HepG2 (cell line): Measurements from ENCODE around the gene AIDA. TPM values are rescaled to one million over a fixed set of nuclear protein-coding genes. Genes with fewer than 3 reads are reported as not detected.
A peak's percentile ranks its signal among the peaks of the same experiment; 100 is the strongest.

Source experiments
- ARID2 ChIP-seq: sonication (generic); formaldehyde crosslinking; IDR thresholded peaks from 2 replicates; pipeline ENCODE4 v1.8.1; 2022; ENCODE audit warnings: mild to moderate bottlenecking, missing genetic modification reagents, borderline replicate concordance
- ONECUT2 ChIP-seq: sonication (generic); formaldehyde crosslinking; IDR thresholded peaks from 2 replicates; pipeline ENCODE4 v1.4.0; 2020; ENCODE audit warnings: missing genetic modification reagents
- PHB2 ChIP-seq: fragments of 450-650 bp; IDR thresholded peaks from 2 replicates; pipeline ENCODE4 v1.6.1; 2018; ENCODE audit not compliant: partially characterized antibody
- SALL2 ChIP-seq: sonication (generic); formaldehyde crosslinking; IDR thresholded peaks from 2 replicates; pipeline ENCODE4 v1.8.1; 2023; ENCODE audit warnings: mild to moderate bottlenecking, missing genetic modification reagents, inconsistent platforms
- SNAI1 ChIP-seq: sonication (generic); formaldehyde crosslinking; IDR thresholded peaks from 2 replicates; pipeline ENCODE4 v1.5.0; 2020; ENCODE audit warnings: mild to moderate bottlenecking, missing genetic modification reagents, borderline replicate concordance
- YEATS4 ChIP-seq: sonication (generic); formaldehyde crosslinking; IDR thresholded peaks from 2 replicates; pipeline ENCODE4 v1.4.0; 2020; ENCODE audit warnings: missing genetic modification reagents, borderline replicate concordance
- ZNF282 ChIP-seq: fragments of 450-650 bp; IDR thresholded peaks from 2 replicates; pipeline ENCODE4 v1.6.1; 2018; ENCODE audit not compliant: partially characterized antibody
- ZNF572 ChIP-seq: sonication (generic); formaldehyde crosslinking; IDR thresholded peaks from 2 replicates; pipeline ENCODE4 v1.5.1; 2020; ENCODE audit warnings: mild to moderate bottlenecking, missing genetic modification reagents
- polyA plus RNA-seq, 8 experiments: library from polyadenylated mRNA; depleted of rRNA in 3 of 8; stranded (reverse) in 7 of 8; unstranded in 1 of 8; fragments of >200 nt; fragmentation: Illumina TruSeq in 4 of 8; extraction: Trizol in 4 of 8; gene quantifications; 2 replicates each; pipeline versions ENCODE4 v1.2.1 to v1.2.3, GENCODE V29; 2011 to 2016; ENCODE audit warnings: low read depth in 4 of 8, missing spikeins in 1 of 8, mixed read lengths in 1 of 8; ENCODE audit not compliant: insufficient read depth in 1 of 8
- total RNA-seq, 5 experiments: library from RNA; depleted of rRNA; stranded (reverse); fragments of >200 nt; fragmentation: Illumina TruSeq; extraction: Trizol; gene quantifications; 2 replicates each; pipeline ENCODE4 v1.2.3, GENCODE V29; 2016; ENCODE audit warnings: low read depth in 1 of 5
- TF ChIP-seq, protein P1 (sequence below): sonication (generic); formaldehyde crosslinking; IDR thresholded peaks from 2 replicates; pipeline ENCODE4 v1.5.1; 2020; ENCODE audit warnings: missing genetic modification reagents, mild to moderate bottlenecking, borderline replicate concordance
- TF ChIP-seq, protein P2 (sequence below): sonication (generic); formaldehyde crosslinking; IDR thresholded peaks from 2 replicates; pipeline ENCODE4 v1.5.0; 2020; ENCODE audit warnings: missing genetic modification reagents, mild to moderate bottlenecking, borderline replicate concordance
- TF ChIP-seq, protein P3 (sequence below): IDR thresholded peaks from 2 replicates; pipeline ENCODE4 v1.6.1; 2016
- TF ChIP-seq, protein P4 (sequence below): sonication (generic); formaldehyde crosslinking; conservative IDR thresholded peaks from 2 replicates; pipeline ENCODE4 v1.5.0; 2020; ENCODE audit warnings: missing genetic modification reagents
- TF ChIP-seq, protein P5 (sequence below): sonication (generic); formaldehyde crosslinking; IDR thresholded peaks from 2 replicates; pipeline ENCODE4 v1.9.0; 2021; ENCODE audit warnings: mild to moderate bottlenecking, missing genetic modification reagents
- TF ChIP-seq, protein P6 (sequence below): sonication (generic); formaldehyde crosslinking; IDR thresholded peaks from 2 replicates; pipeline ENCODE4 v1.8.1; 2023; ENCODE audit warnings: mild to moderate bottlenecking, inconsistent platforms, moderate library complexity, missing genetic modification reagents, borderline replicate concordance

Gene AIDA
- total and polyA plus RNA-seq, 2 of the 13 experiments (the other 11 are each of a cell fraction or from before 2014, with no cell fraction given), result 17.5 to 35.4 TPM

DNA sequence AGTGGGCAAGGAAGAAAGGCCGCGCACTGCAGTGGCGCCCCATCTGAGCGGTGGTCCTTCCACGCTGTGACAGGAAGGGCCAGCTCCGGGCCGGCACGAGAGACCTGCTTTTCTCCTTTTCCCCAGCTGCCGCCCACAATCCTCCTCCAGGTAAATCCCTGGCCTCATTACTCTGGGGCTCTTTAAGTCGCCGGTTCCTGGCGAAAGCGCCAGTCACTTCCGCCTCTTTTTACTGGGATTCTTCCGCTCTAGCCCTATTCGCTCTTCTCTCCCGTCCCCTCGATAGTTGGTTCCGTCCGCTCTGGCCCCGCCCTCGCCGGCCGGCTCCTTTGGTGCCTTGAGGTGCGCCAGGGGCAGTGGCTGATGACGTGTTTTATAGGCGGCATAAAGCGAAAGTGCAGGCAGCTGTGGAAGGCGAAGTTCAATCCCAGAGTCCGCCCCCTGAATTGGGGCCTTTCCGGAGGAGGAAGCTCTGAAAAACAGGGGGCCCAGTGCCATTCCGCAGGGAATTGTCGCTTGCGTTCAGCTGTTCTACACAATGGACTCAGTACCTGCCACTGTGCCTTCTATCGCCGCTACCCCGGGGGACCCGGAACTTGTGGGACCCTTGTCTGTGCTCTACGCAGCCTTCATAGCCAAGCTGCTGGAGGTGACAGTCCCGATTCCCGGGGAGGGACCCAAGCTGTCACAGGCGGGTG lies 68.2 kb downstream of the AIDA start (continued):
- TF ChIP-seq SNAI1 (CRISPR knock-in tag) (no peak), ONECUT2 (CRISPR knock-in tag) (no peak), ZNF282 (no peak), YEATS4 (CRISPR knock-in tag) (peak; percentile 87), ARID2 (CRISPR knock-in tag) (peak; percentile 87), PHB2 (no peak), ZNF572 (peak; percentile 70; the same call in 1 of the 2 replicates), SALL2 (CRISPR knock-in tag) (peak; percentile 90)
- TF ChIP-seq, protein P1, sequence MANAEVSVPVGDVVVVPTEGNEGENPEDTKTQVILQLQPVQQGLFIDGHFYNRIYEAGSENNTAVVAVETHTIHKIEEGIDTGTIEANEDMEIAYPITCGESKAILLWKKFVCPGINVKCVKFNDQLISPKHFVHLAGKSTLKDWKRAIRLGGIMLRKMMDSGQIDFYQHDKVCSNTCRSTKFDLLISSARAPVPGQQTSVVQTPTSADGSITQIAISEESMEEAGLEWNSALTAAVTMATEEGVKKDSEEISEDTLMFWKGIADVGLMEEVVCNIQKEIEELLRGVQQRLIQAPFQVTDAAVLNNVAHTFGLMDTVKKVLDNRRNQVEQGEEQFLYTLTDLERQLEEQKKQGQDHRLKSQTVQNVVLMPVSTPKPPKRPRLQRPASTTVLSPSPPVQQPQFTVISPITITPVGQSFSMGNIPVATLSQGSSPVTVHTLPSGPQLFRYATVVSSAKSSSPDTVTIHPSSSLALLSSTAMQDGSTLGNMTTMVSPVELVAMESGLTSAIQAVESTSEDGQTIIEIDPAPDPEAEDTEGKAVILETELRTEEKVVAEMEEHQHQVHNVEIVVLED (CRISPR knock-in tag), result peak; percentile 85; the same call in 1 of the 2 replicates
- TF ChIP-seq, protein P2, sequence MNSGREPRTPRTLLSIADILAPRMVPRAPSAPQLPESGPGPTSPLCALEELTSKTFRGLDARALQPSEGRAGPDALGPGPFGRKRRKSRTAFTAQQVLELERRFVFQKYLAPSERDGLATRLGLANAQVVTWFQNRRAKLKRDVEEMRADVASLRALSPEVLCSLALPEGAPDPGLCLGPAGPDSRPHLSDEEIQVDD (CRISPR knock-in tag), result no peak
- TF ChIP-seq, protein P3, sequence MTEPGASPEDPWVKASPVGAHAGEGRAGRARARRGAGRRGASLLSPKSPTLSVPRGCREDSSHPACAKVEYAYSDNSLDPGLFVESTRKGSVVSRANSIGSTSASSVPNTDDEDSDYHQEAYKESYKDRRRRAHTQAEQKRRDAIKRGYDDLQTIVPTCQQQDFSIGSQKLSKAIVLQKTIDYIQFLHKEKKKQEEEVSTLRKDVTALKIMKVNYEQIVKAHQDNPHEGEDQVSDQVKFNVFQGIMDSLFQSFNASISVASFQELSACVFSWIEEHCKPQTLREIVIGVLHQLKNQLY (CRISPR knock-in tag), result no peak
- TF ChIP-seq, protein P4, sequence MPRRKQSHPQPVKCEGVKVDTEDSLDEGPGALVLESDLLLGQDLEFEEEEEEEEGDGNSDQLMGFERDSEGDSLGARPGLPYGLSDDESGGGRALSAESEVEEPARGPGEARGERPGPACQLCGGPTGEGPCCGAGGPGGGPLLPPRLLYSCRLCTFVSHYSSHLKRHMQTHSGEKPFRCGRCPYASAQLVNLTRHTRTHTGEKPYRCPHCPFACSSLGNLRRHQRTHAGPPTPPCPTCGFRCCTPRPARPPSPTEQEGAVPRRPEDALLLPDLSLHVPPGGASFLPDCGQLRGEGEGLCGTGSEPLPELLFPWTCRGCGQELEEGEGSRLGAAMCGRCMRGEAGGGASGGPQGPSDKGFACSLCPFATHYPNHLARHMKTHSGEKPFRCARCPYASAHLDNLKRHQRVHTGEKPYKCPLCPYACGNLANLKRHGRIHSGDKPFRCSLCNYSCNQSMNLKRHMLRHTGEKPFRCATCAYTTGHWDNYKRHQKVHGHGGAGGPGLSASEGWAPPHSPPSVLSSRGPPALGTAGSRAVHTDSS (CRISPR knock-in tag), result no peak
- TF ChIP-seq, protein P5, sequence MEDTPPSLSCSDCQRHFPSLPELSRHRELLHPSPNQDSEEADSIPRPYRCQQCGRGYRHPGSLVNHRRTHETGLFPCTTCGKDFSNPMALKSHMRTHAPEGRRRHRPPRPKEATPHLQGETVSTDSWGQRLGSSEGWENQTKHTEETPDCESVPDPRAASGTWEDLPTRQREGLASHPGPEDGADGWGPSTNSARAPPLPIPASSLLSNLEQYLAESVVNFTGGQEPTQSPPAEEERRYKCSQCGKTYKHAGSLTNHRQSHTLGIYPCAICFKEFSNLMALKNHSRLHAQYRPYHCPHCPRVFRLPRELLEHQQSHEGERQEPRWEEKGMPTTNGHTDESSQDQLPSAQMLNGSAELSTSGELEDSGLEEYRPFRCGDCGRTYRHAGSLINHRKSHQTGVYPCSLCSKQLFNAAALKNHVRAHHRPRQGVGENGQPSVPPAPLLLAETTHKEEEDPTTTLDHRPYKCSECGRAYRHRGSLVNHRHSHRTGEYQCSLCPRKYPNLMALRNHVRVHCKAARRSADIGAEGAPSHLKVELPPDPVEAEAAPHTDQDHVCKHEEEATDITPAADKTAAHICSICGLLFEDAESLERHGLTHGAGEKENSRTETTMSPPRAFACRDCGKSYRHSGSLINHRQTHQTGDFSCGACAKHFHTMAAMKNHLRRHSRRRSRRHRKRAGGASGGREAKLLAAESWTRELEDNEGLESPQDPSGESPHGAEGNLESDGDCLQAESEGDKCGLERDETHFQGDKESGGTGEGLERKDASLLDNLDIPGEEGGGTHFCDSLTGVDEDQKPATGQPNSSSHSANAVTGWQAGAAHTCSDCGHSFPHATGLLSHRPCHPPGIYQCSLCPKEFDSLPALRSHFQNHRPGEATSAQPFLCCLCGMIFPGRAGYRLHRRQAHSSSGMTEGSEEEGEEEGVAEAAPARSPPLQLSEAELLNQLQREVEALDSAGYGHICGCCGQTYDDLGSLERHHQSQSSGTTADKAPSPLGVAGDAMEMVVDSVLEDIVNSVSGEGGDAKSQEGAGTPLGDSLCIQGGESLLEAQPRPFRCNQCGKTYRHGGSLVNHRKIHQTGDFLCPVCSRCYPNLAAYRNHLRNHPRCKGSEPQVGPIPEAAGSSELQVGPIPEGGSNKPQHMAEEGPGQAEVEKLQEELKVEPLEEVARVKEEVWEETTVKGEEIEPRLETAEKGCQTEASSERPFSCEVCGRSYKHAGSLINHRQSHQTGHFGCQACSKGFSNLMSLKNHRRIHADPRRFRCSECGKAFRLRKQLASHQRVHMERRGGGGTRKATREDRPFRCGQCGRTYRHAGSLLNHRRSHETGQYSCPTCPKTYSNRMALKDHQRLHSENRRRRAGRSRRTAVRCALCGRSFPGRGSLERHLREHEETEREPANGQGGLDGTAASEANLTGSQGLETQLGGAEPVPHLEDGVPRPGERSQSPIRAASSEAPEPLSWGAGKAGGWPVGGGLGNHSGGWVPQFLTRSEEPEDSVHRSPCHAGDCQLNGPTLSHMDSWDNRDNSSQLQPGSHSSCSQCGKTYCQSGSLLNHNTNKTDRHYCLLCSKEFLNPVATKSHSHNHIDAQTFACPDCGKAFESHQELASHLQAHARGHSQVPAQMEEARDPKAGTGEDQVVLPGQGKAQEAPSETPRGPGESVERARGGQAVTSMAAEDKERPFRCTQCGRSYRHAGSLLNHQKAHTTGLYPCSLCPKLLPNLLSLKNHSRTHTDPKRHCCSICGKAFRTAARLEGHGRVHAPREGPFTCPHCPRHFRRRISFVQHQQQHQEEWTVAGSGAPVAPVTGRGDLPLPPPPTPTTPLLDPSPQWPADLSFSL (CRISPR knock-in tag), result no peak
- TF ChIP-seq, protein P6, sequence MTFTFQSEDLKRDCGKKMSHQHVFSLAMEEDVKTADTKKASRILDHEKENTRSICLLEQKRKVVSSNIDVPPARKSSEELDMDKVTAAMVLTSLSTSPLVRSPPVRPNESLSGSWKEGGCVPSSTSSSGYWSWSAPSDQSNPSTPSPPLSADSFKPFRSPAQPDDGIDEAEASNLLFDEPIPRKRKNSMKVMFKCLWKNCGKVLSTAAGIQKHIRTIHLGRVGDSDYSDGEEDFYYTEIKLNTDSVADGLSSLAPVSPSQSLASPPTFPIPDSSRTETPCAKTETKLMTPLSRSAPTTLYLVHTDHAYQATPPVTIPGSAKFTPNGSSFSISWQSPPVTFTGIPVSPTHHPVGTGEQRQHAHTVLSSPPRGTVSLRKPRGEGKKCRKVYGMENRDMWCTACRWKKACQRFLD (CRISPR knock-in tag), result peak; percentile 82; the same call in 1 of the 2 replicates
